IPS-11a (cell line): ENCODE data around the gene HDAC6.
"Not testable (repeated sequence)": the region's sequence is repeated elsewhere in the genome, so short reads cannot be mapped to it uniquely, and the experiment has no call there.

ENCODE experiments used
- H3K4me3 ChIP-seq: one replicate; pipeline ENCODE4 v1.5.1; 2013; ENCODE audit warnings: low read depth, low read length, control low read depth

Gene HDAC6

DNA sequence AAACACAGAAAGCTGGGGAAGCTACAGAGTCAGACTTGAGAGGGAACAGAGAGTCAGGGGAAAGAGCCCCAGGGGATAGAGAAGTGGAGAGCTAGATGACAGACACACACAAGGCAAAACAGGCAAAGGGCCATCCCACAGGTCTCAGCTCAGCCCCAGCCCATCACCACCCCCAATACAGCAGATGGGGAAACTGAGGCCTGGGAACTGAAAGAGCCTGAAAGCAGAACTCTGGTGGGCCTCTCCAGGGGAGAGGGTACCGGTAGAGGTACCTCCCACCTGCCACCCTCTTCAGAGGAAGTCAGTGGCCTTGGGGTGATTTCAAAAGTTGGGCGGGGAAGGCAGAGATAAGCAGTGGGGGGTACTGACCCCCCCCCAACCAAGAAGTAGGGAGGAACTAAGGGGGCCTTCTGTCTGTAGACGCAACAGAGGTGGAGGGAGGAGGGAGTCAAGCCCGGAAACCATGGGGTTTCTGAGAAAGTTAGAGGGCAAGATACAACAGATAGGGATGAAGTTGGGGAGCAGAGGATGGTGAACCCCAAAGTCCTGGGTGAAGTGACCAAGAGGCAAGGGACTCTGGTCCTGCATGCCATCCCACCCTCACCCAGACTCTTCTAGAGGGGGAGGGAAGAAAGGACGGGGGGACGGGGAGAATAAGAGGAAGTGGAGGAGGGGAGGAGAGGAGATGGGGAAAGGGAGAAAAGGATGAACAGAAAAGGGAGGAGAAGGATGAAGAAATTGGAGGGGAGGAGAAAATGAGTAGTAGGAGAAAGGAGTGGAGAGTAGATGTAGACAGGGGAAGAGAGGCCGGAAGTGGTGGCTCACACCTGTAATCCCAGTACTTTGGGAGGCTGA, 12.3 kb upstream of the HDAC6 start:
- no peak overlapping the region for H3K4me3 ChIP-seq

- H3K4me3 ChIP-seq: no peak overlapping the region
Measured at GRCh38 chrX:48790477-48790876, 11.4 kb upstream of the HDAC6 start.

- no peak overlapping the region for H3K4me3 ChIP-seq
Measured at GRCh38 chrX:48791063-48791820, 10.6 kb upstream of the HDAC6 start.

GRCh38 chrX:48792219-48792618, 9.6 kb upstream of the HDAC6 start:
- H3K4me3 ChIP-seq: no peak overlapping the region

- no peak overlapping the region for H3K4me3 ChIP-seq
Measured at GRCh38 chrX:48793935-48794334, 7.9 kb upstream of the HDAC6 start.

GRCh38 chrX:48794340-48794910, 7.4 kb upstream of the HDAC6 start:
- H3K4me3 ChIP-seq: no peak overlapping the region

DNA sequence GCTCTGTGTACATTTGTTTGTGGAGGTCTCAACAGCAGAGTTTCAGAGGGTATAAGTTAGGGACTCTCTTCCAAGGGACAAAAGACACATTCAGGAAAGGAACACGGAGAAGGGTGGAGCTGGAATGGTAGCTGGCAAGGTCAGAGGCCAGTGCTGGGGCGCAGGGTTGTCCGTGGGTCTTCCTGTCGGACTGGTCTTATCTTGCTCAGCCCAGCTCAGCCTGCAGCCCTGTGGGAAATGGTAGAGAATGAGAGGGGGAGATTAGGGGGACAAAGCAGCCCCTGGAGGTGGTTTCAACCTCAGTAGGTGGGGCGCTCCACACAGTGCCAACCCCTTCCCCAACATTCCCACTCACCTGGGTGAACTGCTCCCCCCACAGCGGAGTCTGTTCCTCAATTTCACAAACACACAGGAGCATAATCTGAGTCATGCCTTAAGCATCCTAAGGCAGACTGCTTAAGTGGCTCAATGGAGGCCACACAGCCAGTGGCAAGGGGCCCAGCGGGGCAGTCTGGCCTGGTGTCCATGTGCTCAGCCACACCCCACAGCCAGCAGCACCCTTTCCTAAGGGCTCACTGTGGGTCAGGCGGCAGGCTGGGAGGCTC, 6.9 kb upstream of the HDAC6 start:
- H3K4me3 ChIP-seq: no peak overlapping the region

DNA sequence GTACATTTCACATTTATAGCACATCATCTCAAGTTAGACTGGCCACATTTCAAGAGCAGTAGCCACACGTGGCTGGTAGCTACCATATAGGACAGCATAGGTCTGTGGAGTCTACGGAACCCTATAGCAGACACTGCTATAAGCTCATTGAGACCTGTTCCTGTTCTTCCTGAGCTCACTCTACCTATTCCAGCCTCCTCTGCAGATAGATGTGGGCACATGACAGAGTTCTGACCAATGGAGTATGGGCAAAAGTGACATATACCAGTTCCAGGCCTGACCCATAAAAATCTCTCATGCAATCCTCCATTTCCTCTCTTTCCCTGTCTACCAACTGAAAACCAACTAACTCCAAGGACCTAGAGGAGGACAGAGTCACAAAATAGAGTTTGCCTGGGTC, 3.5 kb upstream of the HDAC6 start:
- no peak overlapping the region for H3K4me3 ChIP-seq

DNA sequence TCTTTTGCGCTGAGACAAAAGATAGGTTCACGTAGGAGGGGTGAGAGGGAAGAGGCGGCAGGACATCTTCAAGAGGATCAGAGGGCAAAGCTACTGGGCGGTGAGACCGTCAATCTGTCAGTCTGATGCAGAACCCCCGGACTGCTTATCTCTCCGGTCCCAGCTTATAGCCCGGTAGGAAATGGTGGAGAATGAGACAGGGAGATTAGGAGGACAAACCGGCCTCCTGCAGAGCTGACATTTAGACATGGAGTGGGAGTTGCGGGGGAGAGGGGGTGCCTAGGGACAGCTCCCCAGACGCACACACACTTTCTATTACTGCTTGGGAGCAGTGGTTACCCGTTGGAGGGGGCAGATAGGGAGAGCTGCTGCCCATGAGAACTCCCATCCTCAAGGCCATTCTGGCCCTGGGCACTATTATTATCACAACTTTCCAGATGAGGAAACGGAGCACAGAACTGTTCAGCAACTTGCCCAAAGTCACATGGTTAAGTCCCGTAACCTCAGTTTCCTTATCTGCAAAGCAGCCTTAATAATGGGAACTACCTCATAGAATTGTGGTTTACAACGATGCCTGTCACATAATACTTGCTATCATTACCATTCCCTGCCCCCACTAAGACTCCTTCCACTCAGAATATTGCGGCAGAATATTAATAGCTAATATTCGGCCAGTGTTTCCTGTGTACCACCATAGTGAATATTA, 1.1 kb upstream of the HDAC6 start:
- H3K4me3 ChIP-seq: peak overlapping the region; percentile 78

DNA sequence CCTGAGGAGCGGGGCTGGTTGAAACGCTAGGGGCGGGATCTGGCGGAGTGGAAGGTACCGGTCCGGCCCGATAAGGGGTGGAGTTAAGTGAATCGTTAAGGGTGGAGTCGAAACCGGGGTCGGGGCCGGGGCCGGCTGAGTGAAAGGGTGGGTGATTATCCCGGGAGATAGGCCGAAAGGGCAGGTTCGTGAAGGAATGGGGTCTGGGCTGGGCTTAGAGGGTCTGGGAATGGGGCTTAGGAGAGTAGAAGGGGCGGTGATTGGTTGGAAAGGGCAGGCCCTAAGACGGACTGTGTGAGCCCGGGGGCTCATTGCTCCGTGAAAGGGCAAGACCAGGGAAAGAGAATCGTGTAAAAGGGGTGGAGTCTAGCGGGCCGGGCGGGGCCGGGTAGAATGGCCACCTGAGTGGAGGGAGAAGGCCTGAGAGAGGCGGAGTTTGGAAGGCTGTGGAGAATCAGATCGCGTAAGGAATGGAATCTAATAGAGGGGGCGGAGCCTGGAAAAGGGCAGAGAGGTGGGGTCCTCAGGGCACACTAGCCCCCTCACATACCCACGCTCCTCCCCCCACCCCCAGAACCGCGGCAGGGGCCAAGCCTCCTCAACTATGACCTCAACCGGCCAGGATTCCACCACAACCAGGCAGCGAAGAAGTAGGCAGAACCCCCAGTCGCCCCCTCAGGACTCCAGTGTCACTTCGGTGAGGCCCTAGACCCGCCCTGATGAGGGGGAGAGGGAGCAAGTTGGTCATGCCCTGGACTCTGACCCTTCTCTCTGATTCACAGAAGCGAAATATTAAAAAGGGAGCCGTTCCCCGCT, 430 bp downstream of the HDAC6 start:
- peak overlapping the region; percentile 55 for H3K4me3 ChIP-seq

DNA sequence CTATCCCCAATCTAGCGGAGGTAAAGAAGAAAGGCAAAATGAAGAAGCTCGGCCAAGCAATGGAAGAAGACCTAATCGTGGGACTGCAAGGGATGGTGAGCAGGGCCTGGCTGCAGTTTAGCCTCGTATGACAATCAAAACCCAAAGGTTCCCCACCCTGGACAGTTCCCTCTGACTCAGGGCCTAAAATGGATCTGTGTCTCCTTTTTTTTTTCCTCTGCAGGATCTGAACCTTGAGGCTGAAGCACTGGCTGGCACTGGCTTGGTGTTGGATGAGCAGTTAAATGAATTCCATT, 986 bp downstream of the HDAC6 start:
- peak overlapping the region; percentile 55 for H3K4me3 ChIP-seq

- H3K4me3 ChIP-seq: no peak overlapping the region
Measured at GRCh38 chrX:48806081-48806480, 4.2 kb downstream of the HDAC6 start.

- no peak overlapping the region for H3K4me3 ChIP-seq
Measured at GRCh38 chrX:48813644-48814043, 11.8 kb downstream of the HDAC6 start.

DNA sequence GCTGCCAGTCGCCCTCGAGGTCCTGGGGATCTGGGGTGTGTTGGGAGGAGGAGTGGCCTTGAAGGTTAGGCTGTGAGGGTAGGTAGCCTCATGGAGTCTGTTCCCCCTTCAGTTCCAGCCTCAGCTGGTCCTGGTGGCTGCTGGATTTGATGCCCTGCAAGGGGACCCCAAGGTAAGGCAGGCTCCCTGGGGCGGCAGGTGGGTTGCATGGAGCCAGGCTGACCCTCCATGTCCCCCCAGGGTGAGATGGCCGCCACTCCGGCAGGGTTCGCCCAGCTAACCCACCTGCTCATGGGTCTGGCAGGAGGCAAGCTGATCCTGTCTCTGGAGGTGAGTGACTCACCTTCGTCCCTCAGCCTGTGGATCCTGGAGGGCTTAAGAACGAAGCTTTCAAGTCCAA, 12.9 kb downstream of the HDAC6 start:
- H3K4me3 ChIP-seq: no peak overlapping the region

- no peak overlapping the region for H3K4me3 ChIP-seq
Measured at GRCh38 chrX:48815266-48815665, 13.4 kb downstream of the HDAC6 start.

- H3K4me3 ChIP-seq: no peak overlapping the region
Measured at GRCh38 chrX:48816014-48816810, 14.3 kb downstream of the HDAC6 start.

GRCh38 chrX:48818098-48818497, 16.2 kb downstream of the HDAC6 start:
- no peak overlapping the region for H3K4me3 ChIP-seq

DNA sequence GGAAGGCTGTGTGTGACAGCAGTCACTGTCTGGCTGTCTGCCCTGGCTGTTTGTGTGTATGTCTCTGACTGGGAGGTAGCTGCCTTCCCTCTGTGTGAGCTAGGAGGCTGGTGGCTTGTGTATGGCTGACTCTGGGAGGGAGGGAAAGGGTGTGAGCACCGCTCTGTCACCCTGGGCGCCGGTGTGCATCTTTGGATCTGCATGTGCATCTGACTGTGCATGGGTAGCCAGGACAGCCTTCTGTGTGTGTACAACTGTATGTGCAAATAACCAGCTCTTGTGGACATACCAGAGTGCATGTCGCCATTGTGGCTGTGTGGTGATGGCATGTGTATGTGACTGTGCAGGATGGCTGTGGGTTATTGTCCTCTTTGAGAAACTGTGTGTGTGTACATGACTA, 17.0 kb downstream of the HDAC6 start:
- no peak overlapping the region for H3K4me3 ChIP-seq

- H3K4me3 ChIP-seq: not testable (repeated sequence)
Measured at GRCh38 chrX:48819394-48819793, 17.5 kb downstream of the HDAC6 start.
